ENCODE data around the gene TMEM43.
A peak's percentile ranks its signal among the peaks of the same experiment; 100 is the strongest.

Gene TMEM43

GRCh38 chr3:14170531-14171159, 45.8 kb downstream of the TMEM43 start:
- FAIRE-seq (no peak), DNase-seq (ENCODE audit: insufficient read length, low spot score) (no peak)

GRCh38 chr3:14172496-14172895, 47.6 kb downstream of the TMEM43 start:
- DNase-seq (ENCODE audit: insufficient read length, low spot score) (no peak), FAIRE-seq (no peak)

DNA sequence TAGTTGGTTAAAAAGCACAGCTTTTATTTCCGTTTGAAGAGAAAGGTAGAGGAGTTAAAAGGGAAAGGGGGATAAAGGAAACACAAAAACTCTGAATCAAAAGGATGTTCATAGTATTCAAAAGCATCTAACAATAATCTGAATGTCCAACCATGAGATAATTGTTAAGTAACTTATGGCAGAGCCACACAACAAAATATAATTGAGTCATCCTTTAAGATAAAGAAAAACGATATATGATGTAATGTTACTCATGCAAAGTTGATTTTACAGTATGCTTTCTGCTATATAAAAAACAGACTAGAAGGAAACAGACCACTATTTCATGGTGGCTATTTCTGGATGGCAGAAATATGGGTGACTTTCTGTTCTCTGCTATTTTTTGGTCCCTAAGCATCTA, 49.6 kb downstream of the TMEM43 start:
- FAIRE-seq: no peak
- no peak for DNase-seq (ENCODE audit: insufficient read length, low spot score)

DNA sequence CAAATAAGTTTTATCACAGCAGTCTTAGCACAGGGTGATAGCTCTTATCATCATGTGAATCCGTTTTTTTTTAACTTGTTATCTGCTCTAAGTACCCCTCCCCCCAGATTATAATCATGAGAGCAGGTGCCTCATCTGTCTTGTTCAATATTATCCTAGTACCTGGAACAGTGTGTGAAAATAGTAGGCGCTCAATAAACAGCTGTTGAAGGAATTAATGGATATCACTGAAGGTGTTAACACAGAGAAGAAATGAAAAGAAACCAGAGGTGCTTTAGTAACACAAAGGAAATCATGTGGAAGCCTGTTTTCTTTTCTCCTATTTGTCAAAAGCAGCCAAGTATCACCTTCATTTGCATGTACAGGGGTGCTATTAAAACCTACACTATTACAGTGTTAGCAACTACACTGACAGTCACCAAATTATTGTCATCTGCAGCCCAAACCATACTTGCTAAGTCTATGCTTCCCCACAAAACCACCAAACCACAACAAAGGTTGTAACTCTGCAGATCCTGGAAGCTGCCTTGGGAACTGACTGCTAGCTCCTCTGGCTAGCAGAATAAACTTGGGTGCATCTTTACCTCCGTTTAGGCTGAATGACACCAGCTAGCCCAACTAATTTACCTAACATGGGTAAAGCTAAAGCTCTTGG, 50.7 kb downstream of the TMEM43 start:
- FAIRE-seq (peak; percentile 57), DNase-seq (ENCODE audit: insufficient read length, low spot score) (no peak)

GRCh38 chr3:14177580-14178246, 52.9 kb downstream of the TMEM43 start:
- peak; percentile 82 for FAIRE-seq
- no peak for DNase-seq (ENCODE audit: insufficient read length, low spot score)

- FAIRE-seq (peak; percentile 98), DNase-seq (ENCODE audit: insufficient read length, low spot score) (peak; percentile 84)
Measured at GRCh38 chr3:14178247-14179113, 53.6 kb downstream of the TMEM43 start, which contains the start of the genes LSM3 and XPC. Gene LSM3, plus strand, starts transcription at chr3:14178817. Its CDS starts 44 bp downstream, at chr3:14178861. Gene XPC, minus strand, starts transcription at chr3:14178601. Its CDS starts 33 bp downstream, at chr3:14178568.

DNA sequence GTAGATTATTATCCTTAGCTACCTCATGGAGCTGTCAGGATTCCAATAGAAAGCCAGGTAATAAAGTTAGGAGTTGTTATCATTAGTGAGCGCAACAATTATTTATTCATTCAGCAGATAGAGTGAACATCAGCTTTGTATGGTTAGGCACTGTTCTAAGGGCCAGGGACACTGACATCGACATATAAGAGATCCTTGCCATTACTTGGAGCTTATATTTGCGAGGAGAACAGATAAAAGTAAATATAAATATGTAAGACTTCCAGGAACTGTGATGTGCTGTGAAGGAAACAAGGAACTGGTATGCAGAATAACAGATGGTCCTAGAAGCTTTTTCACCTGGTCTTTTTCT, 54.2 kb downstream of the TMEM43 start:
- FAIRE-seq: peak; percentile 35
- DNase-seq (ENCODE audit: insufficient read length, low spot score): no peak

GRCh38 chr3:14179795-14180194, 54.9 kb downstream of the TMEM43 start:
- FAIRE-seq: no peak

GRCh38 chr3:14181253-14181652, 56.4 kb downstream of the TMEM43 start:
- DNase-seq (ENCODE audit: insufficient read length, low spot score) (no peak), FAIRE-seq (no peak)

More at GRCh38 chr3:14179795-14180194, 54.9 kb downstream of the TMEM43 start:
- DNase-seq (ENCODE audit: insufficient read length, low spot score): no peak

DNA sequence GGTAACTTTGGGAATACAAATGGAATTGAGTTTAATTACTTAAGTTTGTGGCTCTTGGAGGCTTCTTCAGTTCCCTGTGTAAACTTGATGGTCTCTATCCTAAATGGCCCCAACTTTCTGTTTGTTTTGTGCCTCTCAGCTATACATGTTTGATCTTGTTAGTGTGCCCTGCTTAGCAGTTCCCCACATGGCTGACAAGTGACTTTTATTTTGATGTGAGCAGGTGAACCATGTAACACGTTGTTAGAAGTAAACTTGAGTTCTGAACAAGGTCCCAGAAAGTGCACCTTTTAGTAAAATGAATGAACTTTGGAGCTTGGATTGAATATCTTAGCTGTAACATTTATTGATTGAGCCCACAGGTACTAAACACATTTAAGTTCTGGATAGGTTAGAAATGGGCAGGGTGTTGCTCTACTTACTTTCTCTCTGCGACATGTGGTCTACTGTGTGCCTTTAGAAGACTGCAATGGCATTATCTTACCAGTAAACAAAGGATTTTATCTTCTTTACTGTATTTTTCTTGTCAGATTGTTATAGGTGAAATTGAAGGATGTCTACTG, 58.2 kb downstream of the TMEM43 start:
- FAIRE-seq: no peak
- no peak for DNase-seq (ENCODE audit: insufficient read length, low spot score)

- FAIRE-seq (no peak), DNase-seq (ENCODE audit: insufficient read length, low spot score) (no peak)
Measured at GRCh38 chr3:14186854-14187458, 62.1 kb downstream of the TMEM43 start.

- FAIRE-seq: no peak
- DNase-seq (ENCODE audit: insufficient read length, low spot score): no peak
Measured at GRCh38 chr3:14188041-14188754, 63.3 kb downstream of the TMEM43 start.

Data from GM19239 (cell line).